ENCODE measurements around the gene KCNIP4. TPM values are rescaled to one million over a fixed set of nuclear protein-coding genes. Genes with fewer than 3 reads are reported as not detected.
"Not testable (repeated sequence)": the region's sequence is repeated elsewhere in the genome, so short reads cannot be mapped to it uniquely, and the experiment has no call there.

KCNIP4 gene
- total RNA-seq, 1 donor: 1.7 TPM

DNA sequence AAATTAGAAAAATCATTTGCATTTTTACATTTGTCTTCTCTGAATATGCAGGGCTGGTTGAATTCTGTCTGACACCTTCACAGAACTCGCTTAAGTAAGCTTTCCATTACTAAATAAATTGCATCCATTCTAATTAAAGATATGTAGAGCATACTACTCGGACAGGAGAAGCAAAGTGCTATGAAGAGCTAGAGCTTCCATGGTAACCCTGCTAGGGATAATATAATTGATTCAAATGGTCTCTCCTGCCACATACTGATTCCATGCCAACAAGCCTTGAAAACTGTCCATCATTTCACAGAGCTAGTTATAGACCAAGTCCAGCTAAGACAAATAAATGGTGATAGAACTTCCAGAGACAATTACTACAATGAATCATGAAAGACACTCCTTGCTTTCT, 571.5 kb downstream of the KCNIP4 start:
- no peak for DNase-seq (ENCODE audit: low read depth)
- no peak overlapping the region for H3K4me3 ChIP-seq (ENCODE audit: low read depth, low read length)
- TF ChIP-seq, protein P1, sequence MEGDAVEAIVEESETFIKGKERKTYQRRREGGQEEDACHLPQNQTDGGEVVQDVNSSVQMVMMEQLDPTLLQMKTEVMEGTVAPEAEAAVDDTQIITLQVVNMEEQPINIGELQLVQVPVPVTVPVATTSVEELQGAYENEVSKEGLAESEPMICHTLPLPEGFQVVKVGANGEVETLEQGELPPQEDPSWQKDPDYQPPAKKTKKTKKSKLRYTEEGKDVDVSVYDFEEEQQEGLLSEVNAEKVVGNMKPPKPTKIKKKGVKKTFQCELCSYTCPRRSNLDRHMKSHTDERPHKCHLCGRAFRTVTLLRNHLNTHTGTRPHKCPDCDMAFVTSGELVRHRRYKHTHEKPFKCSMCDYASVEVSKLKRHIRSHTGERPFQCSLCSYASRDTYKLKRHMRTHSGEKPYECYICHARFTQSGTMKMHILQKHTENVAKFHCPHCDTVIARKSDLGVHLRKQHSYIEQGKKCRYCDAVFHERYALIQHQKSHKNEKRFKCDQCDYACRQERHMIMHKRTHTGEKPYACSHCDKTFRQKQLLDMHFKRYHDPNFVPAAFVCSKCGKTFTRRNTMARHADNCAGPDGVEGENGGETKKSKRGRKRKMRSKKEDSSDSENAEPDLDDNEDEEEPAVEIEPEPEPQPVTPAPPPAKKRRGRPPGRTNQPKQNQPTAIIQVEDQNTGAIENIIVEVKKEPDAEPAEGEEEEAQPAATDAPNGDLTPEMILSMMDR (IDR thresholded peaks at IDR 0.05; ENCODE audit: insufficient read depth, low read length): no peak

DNA sequence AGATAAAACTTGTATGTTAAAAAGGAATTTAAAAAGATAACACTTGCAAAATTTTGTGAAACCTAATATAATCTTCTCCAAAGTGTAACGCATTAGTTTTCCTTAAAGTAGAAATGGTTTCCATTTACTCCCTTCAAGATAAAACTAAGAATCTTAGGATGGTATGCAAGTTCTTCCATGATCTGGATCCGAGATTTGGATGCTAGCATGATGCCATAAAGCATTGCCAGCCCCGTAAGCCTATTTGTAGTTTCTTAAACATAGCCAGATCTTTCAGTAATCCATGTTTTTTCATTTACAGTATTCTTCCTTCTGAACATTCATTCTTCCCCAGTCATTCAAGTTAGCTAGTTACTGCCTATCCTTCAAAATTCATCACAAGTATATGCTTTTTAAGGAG, 572.4 kb downstream of the KCNIP4 start:
- TF ChIP-seq, protein P1 (IDR thresholded peaks at IDR 0.05; ENCODE audit: insufficient read depth, low read length): no peak
- DNase-seq (ENCODE audit: low read depth): no peak
- H3K4me3 ChIP-seq (ENCODE audit: low read depth, low read length): no peak overlapping the region

DNA sequence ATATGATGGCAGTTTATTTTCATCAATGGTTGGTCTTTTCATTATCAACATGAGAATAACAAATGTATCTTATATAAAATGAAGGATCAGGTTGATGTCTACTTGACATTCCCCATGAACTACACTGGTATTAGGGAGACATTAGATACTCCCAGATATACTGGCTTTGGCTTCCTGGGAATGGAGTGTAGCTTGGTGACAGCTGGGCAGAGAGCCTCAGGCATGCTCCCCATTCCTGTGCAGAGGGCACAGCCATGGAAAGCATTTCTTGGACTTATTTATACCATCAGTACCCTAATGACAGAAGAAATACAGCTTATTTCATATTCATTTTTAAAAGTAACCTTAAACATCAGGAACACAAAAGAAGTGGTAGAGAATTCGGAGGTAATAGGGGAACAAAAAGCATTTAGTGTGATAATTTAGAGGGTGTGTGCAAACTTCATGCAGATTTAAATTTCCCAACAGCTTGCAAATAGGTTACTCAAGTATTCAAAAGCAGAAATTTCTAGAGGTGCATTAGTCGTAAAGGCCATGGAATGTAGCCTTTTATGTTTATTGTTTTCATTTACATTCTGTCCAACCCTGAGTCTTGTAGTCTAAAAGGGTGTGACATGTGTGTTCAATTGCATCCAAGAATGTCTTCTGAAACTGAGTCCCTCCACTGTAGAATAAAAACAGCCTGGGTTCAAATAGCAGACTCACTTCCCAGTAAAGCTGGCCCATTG, 573.8 kb downstream of the KCNIP4 start:
- TF ChIP-seq, protein P1 (IDR thresholded peaks at IDR 0.05; ENCODE audit: insufficient read depth, low read length): no peak
- DNase-seq (ENCODE audit: low read depth): no peak
- no peak overlapping the region for H3K4me3 ChIP-seq (ENCODE audit: low read depth, low read length)

DNA sequence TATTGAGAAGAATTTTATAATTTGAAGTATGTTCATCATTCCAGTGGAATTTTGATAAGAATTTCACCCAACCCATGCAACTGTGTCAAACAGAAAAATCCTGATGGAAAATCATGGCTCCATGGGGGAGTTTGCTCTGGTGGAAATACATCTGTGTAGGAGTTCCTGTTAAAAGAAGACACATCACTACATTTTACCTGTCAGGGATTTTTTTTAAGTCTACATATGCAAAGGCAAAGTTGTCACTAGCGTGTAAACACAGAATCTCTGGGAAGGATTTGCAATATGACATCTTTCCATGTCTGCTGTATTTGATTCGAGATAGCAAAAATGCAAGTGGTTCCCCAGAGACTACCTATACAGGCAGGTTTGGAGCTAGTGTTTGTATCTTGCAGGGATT, 581.0 kb downstream of the KCNIP4 start:
- TF ChIP-seq, protein P1 (IDR thresholded peaks at IDR 0.05; ENCODE audit: insufficient read depth, low read length): no peak
- H3K4me3 ChIP-seq (ENCODE audit: low read depth, low read length): no peak overlapping the region
- no peak for DNase-seq (ENCODE audit: low read depth)

DNA sequence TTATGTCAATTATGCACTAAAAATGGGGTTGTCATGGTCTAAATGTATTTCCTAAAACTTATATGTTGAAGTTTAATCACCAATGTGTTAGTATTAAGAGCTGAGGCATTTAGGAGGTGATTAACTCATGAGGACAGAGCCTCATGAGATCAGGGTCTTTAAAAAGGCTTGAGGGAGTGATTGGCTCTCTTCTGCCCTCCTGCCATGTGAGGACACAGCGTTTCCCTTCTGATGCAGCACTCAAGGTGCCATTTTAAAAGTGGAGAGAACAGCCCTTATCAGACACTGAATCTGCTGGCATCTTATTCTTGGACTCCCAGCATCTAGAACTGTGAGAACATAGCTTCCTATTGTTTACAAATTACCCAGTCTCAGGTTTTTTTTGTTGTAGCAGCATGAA, 581.7 kb downstream of the KCNIP4 start:
- TF ChIP-seq, protein P1 (IDR thresholded peaks at IDR 0.05; ENCODE audit: insufficient read depth, low read length): no peak
- DNase-seq (ENCODE audit: low read depth): no peak

DNA sequence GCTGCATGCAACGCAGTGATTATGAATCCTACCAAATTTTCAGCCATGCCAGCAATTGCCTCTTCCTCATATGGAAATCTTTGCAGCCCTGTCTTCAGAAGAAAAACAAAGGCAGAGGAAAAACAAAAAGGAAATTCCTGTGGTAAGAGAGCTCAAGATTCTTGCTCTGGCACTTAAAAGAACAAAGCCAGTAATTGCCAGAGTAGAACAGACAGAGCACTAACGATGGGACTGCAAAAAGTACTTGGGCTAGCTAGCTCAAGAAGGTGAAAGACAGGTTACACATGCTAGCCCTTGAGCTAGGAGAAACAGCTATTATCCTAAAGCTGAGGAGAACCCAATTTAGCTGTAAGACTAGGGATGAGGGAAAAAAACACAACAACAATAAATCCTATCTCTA, 582.3 kb downstream of the KCNIP4 start:
- TF ChIP-seq, protein P1 (IDR thresholded peaks at IDR 0.05; ENCODE audit: insufficient read depth, low read length): no peak
- no peak overlapping the region for H3K4me3 ChIP-seq (ENCODE audit: low read depth, low read length)
- DNase-seq (ENCODE audit: low read depth): no peak

More for the DNA sequence above, 581.7 kb downstream of the KCNIP4 start:
- no peak overlapping the region for H3K4me3 ChIP-seq (ENCODE audit: low read depth, low read length)

DNA sequence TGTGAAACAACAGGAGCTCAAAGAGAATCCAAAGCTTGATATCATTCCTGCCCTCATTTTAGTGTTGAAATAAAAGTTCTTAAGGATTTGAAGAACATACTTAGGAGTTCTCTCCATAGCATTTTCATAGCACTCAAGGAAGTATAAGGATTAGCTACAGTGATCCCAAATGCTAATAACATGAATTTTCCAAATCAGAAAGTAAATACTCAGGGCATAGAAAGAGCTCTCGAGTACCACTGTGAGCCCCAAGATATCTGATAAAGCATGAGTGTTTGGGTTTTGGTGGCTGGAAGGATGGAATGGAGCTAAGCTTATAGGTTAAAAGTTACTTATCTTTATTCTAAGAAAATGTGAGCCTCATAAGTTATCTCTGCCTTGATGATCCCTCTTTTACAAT, 584.9 kb downstream of the KCNIP4 start:
- TF ChIP-seq, protein P1 (IDR thresholded peaks at IDR 0.05; ENCODE audit: insufficient read depth, low read length): no peak
- H3K4me3 ChIP-seq (ENCODE audit: low read depth, low read length): no peak overlapping the region
- DNase-seq (ENCODE audit: low read depth): no peak

DNA sequence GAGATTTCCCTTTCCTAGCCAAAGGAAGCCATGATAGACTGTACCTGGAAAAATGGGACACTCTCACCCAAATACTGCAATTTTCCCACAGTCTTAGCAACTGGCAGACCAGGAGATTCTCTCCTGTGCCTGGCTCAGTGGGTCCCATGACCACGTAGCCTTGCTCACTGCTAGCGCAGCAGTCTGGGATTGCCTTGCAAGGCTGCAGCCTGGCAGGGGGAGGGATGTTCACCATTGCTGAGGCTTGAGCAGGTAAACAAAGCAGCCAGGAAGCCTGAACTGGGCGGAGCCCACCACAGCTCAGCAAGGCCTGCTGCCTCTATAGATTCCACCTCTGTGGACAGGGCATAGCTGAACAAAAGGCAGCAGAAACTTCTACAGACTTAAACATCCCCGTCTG, 596.2 kb downstream of the KCNIP4 start:
- not testable (repeated sequence) for DNase-seq (ENCODE audit: low read depth); H3K4me3 ChIP-seq (ENCODE audit: low read depth, low read length)
